Breast epithelium (tissue), 3 donors: ENCODE data around the gene IFITM1.
"Not testable (repeated sequence)": the region's sequence is repeated elsewhere in the genome, so short reads cannot be mapped to it uniquely, and the experiment has no call there.

Experiments used
- POLR2A ChIP-seq: fragments of 450-650 bp; IDR thresholded peaks from one replicate; pipeline ENCODE4 v1.6.1; 2016; ENCODE audit warnings: antibody characterized with exemption, mild to moderate bottlenecking, moderate library complexity
- POLR2AphosphoS5 ChIP-seq, 3 donors: sonication (generic); formaldehyde crosslinking; IDR thresholded peaks; one replicate each; pipeline ENCODE4 v1.6.1; 2017; ENCODE audit warnings: antibody characterized with exemption in 3 of 3
- TF ChIP-seq, protein P1 (sequence below), 3 donors: fragments of 450-650 bp; IDR thresholded peaks; one replicate each; pipeline ENCODE4 v1.5.1; 2016 to 2017; ENCODE audit warnings: antibody characterized with exemption in 3 of 3, mild to moderate bottlenecking in 3 of 3, moderate library complexity in 3 of 3

DNA sequence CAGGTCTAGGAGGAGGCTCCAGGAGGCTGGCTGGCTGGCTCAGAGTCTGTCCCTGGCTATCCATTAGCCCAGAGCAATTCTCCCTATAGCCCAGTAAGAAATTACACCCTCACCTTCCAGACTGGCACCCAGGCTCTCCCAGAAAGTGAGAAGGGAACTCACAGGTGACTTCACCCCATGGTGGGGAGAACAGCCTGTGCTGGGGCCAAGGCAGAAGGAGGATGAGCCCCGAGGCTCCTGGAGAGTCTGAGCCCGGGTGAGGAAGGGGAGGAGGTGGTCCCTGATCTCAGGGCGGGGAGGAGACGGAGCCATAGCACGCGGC, 675 bp downstream of the IFITM1 start:
- TF ChIP-seq, protein P1, sequence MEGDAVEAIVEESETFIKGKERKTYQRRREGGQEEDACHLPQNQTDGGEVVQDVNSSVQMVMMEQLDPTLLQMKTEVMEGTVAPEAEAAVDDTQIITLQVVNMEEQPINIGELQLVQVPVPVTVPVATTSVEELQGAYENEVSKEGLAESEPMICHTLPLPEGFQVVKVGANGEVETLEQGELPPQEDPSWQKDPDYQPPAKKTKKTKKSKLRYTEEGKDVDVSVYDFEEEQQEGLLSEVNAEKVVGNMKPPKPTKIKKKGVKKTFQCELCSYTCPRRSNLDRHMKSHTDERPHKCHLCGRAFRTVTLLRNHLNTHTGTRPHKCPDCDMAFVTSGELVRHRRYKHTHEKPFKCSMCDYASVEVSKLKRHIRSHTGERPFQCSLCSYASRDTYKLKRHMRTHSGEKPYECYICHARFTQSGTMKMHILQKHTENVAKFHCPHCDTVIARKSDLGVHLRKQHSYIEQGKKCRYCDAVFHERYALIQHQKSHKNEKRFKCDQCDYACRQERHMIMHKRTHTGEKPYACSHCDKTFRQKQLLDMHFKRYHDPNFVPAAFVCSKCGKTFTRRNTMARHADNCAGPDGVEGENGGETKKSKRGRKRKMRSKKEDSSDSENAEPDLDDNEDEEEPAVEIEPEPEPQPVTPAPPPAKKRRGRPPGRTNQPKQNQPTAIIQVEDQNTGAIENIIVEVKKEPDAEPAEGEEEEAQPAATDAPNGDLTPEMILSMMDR (IDR thresholded peaks at IDR 0.05) = not testable (repeated sequence)
- TF ChIP-seq POLR2AphosphoS5 (IDR thresholded peaks at IDR 0.05); POLR2A: not testable (repeated sequence)
